Duodenal mucosa (tissue), 2 donors: ENCODE data around the gene TOR1AIP2.
"Not testable (repeated sequence)": the region's sequence is repeated elsewhere in the genome, so short reads cannot be mapped to it uniquely, and the experiment has no call there.

Experiments
- H3K27ac ChIP-seq: one replicate; pipeline ENCODE4 v1.7.0; 2013; ENCODE audit warnings: low read depth, low read length
- H3K27me3 ChIP-seq, 2 donors: one replicate each; pipeline ENCODE4 v1.7.0; 2013; ENCODE audit warnings: low read length in 2 of 2, control low read depth in 1 of 2; ENCODE audit not compliant: insufficient read depth in 2 of 2, control insufficient read depth in 1 of 2
- H3K36me3 ChIP-seq, 2 donors: one replicate each; pipeline ENCODE4 v1.7.0; 2013; ENCODE audit warnings: low read length in 2 of 2, control low read depth in 1 of 2; ENCODE audit not compliant: insufficient read depth in 2 of 2, control insufficient read depth in 1 of 2
- H3K4me1 ChIP-seq, 2 donors: one replicate each; pipeline ENCODE4 v1.7.0; 2013; ENCODE audit warnings: low read length in 2 of 2, control low read depth in 1 of 2; ENCODE audit not compliant: insufficient read depth in 2 of 2, control insufficient read depth in 1 of 2
- H3K4me3 ChIP-seq, 2 donors: one replicate each; pipeline ENCODE4 v1.7.0; 2013; ENCODE audit warnings: low read length in 2 of 2, low read depth in 1 of 2
- H3K9ac ChIP-seq, 2 donors: one replicate each; pipeline ENCODE4 v1.7.0; 2013; ENCODE audit warnings: low read length in 2 of 2, low read depth in 1 of 2
- H3K9me3 ChIP-seq, 2 donors: one replicate each; pipeline ENCODE4 v1.7.0; 2013; ENCODE audit warnings: low read length in 2 of 2, control low read depth in 1 of 2; ENCODE audit not compliant: control insufficient read depth in 1 of 2

TOR1AIP2 gene

GRCh38 chr1:179807691-179808485 is 69.7 kb downstream of the TOR1AIP2 start:
- Histone ChIP-seq H3K36me3 (no peaks in the 10 kb centered on the region), H3K4me3 (no peak overlapping the region), H3K27me3 (peaks cover 0 to 4% of the 10 kb centered on the region in 2 donors), H3K4me1 (peaks cover 5 to 11% of the 10 kb centered on the region in 2 donors), H3K9ac (no peak overlapping the region), H3K9me3 (no peaks in the 10 kb centered on the region), H3K27ac (no peak overlapping the region)

DNA sequence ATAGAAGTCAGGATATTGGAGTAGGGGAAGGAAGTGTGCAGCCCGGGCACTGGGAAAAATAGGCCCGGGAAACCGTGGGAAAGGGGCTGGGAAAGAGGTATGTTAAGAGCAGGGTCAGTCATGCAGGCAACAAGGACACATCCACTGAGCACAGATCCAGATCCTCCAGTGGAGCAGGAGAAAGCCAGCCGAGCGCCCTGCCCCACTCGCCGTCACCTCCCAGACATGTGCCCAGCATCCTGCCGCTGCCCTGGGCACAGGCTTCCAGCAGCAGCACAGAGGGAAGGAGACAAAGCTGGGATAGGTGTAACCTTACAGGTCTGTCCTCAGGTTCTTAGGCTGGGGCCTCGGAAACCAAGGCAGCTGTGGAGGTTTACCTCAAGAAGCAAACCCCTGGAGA is 70.3 kb downstream of the TOR1AIP2 start:
- H3K27ac ChIP-seq = no peak overlapping the region
- peaks cover 3 to 15% of the 10 kb centered on the region in 2 donors for H3K4me1 ChIP-seq

GRCh38 chr1:179806333-179806732 is 71.3 kb downstream of the TOR1AIP2 start:
- peaks cover 0 to 15% of the 10 kb centered on the region in 2 donors for H3K4me1 ChIP-seq
- no peak overlapping the region for H3K4me3 ChIP-seq
- no peaks in the 10 kb centered on the region for H3K9me3 ChIP-seq
- H3K27ac ChIP-seq = no peak overlapping the region
- H3K9ac ChIP-seq = no peak overlapping the region
- H3K36me3 ChIP-seq = no peaks in the 10 kb centered on the region
- peaks cover 0 to 4% of the 10 kb centered on the region in 2 donors for H3K27me3 ChIP-seq

More for the DNA sequence above, 70.3 kb downstream of the TOR1AIP2 start:
- Histone ChIP-seq H3K9ac (no peak overlapping the region), H3K36me3 (no peaks in the 10 kb centered on the region), H3K9me3 (no peaks in the 10 kb centered on the region), H3K4me3 (no peak overlapping the region), H3K27me3 (peaks cover 0 to 4% of the 10 kb centered on the region in 2 donors)

DNA sequence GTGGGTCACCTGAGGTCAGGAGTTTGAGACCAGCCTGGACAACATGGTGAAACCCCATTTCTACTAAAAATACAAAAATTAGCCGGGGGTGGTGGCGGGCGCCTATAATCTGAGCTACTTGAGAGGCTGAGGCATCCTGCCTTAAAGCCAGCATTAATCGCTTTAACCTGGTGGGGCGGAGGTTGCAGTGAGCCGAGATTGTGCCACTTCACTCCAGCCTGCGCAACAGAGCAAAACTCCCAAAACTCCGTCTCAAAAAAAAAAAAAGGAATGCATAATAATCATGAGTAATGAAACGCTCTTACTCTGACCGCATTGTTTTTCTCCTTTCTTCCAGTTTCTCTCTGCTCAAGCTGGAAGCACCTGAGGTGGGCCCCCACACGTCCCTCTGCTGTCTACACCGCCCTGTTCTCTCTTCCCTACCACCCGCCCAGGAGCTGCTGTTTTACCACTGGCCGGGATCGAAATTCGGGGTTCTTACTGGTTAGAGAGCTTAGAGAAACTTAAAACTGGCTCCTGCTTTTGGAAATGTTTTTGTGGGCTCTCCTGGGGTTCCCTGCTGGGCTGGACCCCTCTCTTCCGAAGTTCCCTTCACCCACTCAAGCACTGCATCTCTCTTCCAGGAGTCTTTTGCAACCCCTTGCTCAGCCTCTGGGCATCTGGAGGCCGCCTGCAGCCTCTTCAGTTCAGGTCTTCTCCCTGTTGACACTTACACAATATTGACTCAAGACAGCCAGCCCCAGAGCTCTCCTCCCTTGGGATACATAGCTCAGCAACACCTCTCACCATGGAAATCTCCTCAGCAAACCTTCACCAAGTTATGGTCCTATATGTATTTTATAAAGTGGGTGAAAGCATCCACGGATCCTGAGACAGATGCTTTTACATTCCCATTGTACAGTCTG is 72.1 kb downstream of the TOR1AIP2 start:
- Histone ChIP-seq H3K4me3 (no peak overlapping the region), H3K27me3 (peaks cover 0 to 4% of the 10 kb centered on the region in 2 donors), H3K36me3 (no peaks in the 10 kb centered on the region), H3K27ac (no peak overlapping the region), H3K4me1 (peaks cover 0 to 15% of the 10 kb centered on the region in 2 donors), H3K9me3 (no peaks in the 10 kb centered on the region), H3K9ac (no peak overlapping the region)

- not testable (repeated sequence) for H3K36me3 ChIP-seq, H3K9ac ChIP-seq, H3K4me1 ChIP-seq, H3K4me3 ChIP-seq, H3K27ac ChIP-seq, H3K27me3 ChIP-seq, H3K9me3 ChIP-seq
These were observed 73.2 kb downstream of the TOR1AIP2 start for GRCh38 chr1:179804417-179804816.

GRCh38 chr1:179803918-179804317 is 73.7 kb downstream of the TOR1AIP2 start:
- Histone ChIP-seq H3K36me3 (no peaks in the 10 kb centered on the region), H3K27me3 (no peaks in the 10 kb centered on the region), H3K9me3 (no peaks in the 10 kb centered on the region), H3K4me3 (no peak overlapping the region), H3K4me1 (peaks cover 0 to 10% of the 10 kb centered on the region in 2 donors), H3K27ac (no peak overlapping the region), H3K9ac (no peak overlapping the region)

DNA sequence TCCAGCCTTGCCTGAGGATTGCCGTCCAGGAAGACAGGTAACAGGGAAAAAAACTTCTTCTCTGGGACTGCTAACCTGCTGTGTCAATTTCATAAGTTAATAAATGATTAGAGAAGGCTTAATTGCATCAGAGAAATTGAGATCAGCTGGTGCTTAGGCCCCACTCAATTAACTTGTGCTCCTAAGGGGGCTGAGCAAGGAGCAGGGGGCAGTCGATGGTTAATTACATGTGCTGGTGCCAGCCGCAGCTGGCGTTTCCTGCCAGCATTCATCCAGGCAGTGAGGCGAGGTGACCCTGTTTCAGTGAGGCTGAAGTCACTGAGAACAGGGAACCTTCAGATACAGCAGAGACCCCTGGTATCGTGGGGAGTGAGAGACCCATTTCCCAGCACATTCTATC is 74.5 kb downstream of the TOR1AIP2 start:
- Histone ChIP-seq H3K27me3 (no peaks in the 10 kb centered on the region), H3K9me3 (no peaks in the 10 kb centered on the region), H3K9ac (no peak overlapping the region), H3K4me3 (no peak overlapping the region), H3K36me3 (no peaks in the 10 kb centered on the region), H3K27ac (no peak overlapping the region), H3K4me1 (peaks cover 0 to 9% of the 10 kb centered on the region in 2 donors)

- Histone ChIP-seq H3K27ac (no peak overlapping the region), H3K27me3 (no peaks in the 10 kb centered on the region), H3K4me1 (peaks cover 0 to 6% of the 10 kb centered on the region in 2 donors), H3K36me3 (no peaks in the 10 kb centered on the region), H3K9ac (no peak overlapping the region), H3K9me3 (no peaks in the 10 kb centered on the region), H3K4me3 (no peak overlapping the region)
These were observed 77.1 kb downstream of the TOR1AIP2 start for GRCh38 chr1:179800481-179800880.

DNA sequence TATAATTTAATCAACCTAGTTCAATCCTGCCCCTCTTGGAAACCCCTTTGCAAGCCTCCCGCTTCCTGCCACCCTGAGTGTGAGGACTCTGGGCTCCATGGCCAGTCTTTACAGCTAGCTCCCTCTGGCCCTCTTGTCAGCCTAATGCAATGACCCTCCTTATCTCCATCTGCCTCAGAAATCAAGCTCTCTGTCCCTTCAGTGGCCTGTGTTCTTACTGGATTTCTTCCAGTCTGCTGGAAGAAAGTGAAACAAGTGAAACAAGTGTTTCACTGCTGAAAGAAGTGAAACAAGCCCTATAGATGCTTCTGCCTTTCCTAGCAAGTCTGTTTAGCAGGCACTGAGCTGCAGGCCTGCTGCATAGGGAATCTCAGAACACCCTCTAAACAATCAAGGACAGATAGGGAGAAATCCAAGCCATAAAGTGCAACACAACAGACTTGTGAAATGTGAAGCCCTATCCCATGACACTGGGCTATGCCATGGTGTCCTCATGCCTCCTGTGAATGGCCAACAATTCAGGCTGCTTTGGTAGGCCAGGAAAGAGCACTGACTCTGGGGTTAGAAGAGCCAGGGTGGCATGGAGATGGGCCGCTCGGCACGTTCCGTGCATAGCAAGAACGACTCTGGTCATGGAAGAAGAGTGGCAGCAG is 78.6 kb downstream of the TOR1AIP2 start:
- Histone ChIP-seq H3K27me3 (no peaks in the 10 kb centered on the region), H3K4me1 (peaks cover 14 to 21% of the 10 kb centered on the region in 2 donors), H3K9ac (no peak overlapping the region), H3K4me3 (no peak overlapping the region), H3K27ac (no peak overlapping the region), H3K36me3 (no peaks in the 10 kb centered on the region), H3K9me3 (no peaks in the 10 kb centered on the region)
